Measurements from ENCODE around the gene GPR146. TPM values are rescaled to one million over a fixed set of nuclear protein-coding genes. Genes with fewer than 3 reads are reported as not detected.

The GPR146 gene
- total RNA-seq, 2 donors from 2014 or later = 0.66 to 0.75 TPM

GRCh38 chr7:1086588-1087464, 42.5 kb downstream of the GPR146 start:
- H3K27me3 Mint-ChIP-seq (ENCODE audit: insufficient read depth) = no peaks in the 10 kb centered on the region
- no peaks in the 10 kb centered on the region for H3K9me3 Mint-ChIP-seq
- H3K4me1 ChIP-seq (ENCODE audit: control insufficient read depth, insufficient read depth, low read length) = peaks cover 4% of the 10 kb centered on the region
- 29 to 38% methylated on average over 14 to 44 of the region's 45 CpGs for WGBS, 2 experiments (ENCODE audit: insufficient coverage in 1 of 2, insufficient read length in 1 of 2)
- peaks cover under 1% of the 10 kb centered on the region for H3K36me3 Mint-ChIP-seq (ENCODE audit: low read depth)
- peak; percentile 93 for DNase-seq
- peak overlapping the region; percentile 28 for H3K9ac ChIP-seq (ENCODE audit: extremely low read depth, low read length, poor library complexity, severe bottlenecking)
- peak; percentile 97 for TF ChIP-seq CTCF (conservative IDR thresholded peaks at IDR 0.05)
- peaks cover 21% of the 10 kb centered on the region for H3K4me1 Mint-ChIP-seq
- H3K27ac Mint-ChIP-seq = no peak overlapping the region
- peak overlapping the region; percentile 10 for H3K4me3 ChIP-seq (ENCODE audit: low read length)
- no peaks in the 10 kb centered on the region for H3K9me3 ChIP-seq (ENCODE audit: control insufficient read depth, low read length)
- H3K27ac ChIP-seq (ENCODE audit: low read depth, low read length) = no peak overlapping the region
- H3K36me3 ChIP-seq (ENCODE audit: control insufficient read depth, insufficient read depth, low read length) = no peaks in the 10 kb centered on the region
- H3K27me3 ChIP-seq (ENCODE audit: control insufficient read depth, insufficient read depth, low read length, poor library complexity, severe bottlenecking) = no peaks in the 10 kb centered on the region
- H3K4me3 Mint-ChIP-seq = peak overlapping the region; percentile 39

- TF ChIP-seq CTCF (conservative IDR thresholded peaks at IDR 0.05) = no peak
- no peaks in the 10 kb centered on the region for H3K27me3 ChIP-seq (ENCODE audit: control insufficient read depth, insufficient read depth, low read length, poor library complexity, severe bottlenecking)
- H3K36me3 Mint-ChIP-seq (ENCODE audit: low read depth) = peaks cover 3% of the 10 kb centered on the region
- no peaks in the 10 kb centered on the region for H3K9me3 Mint-ChIP-seq
- H3K4me3 ChIP-seq (ENCODE audit: low read length) = peak overlapping the region; percentile 10
- H3K4me1 Mint-ChIP-seq = peaks cover 21% of the 10 kb centered on the region
- H3K27me3 Mint-ChIP-seq (ENCODE audit: insufficient read depth) = no peaks in the 10 kb centered on the region
- DNase-seq = no peak
- no peaks in the 10 kb centered on the region for H3K36me3 ChIP-seq (ENCODE audit: control insufficient read depth, insufficient read depth, low read length)
- no peak overlapping the region for H3K9ac ChIP-seq (ENCODE audit: extremely low read depth, low read length, poor library complexity, severe bottlenecking)
- peak overlapping the region; percentile 48 for H3K27ac Mint-ChIP-seq
- no peak overlapping the region for H3K27ac ChIP-seq (ENCODE audit: low read depth, low read length)
- 85 to 91% methylated on average over 6 of the region's 6 CpGs for WGBS, 2 experiments (ENCODE audit: insufficient coverage in 1 of 2, insufficient read length in 1 of 2)
- peak overlapping the region; percentile 39 for H3K4me3 Mint-ChIP-seq
- no peaks in the 10 kb centered on the region for H3K9me3 ChIP-seq (ENCODE audit: control insufficient read depth, low read length)
- peaks cover 4% of the 10 kb centered on the region for H3K4me1 ChIP-seq (ENCODE audit: control insufficient read depth, insufficient read depth, low read length)
Observed at GRCh38 chr7:1087465-1087814, 43.1 kb downstream of the GPR146 start.

- H3K27ac ChIP-seq (ENCODE audit: low read depth, low read length) = no peak within 1 kb of the TSS
- no peaks in the 10 kb centered on the region for H3K9me3 ChIP-seq (ENCODE audit: control insufficient read depth, low read length)
- no peaks in the 10 kb centered on the region for H3K36me3 ChIP-seq (ENCODE audit: control insufficient read depth, insufficient read depth, low read length)
- H3K9ac ChIP-seq (ENCODE audit: extremely low read depth, low read length, poor library complexity, severe bottlenecking) = no peak within 1 kb of the TSS
- TF ChIP-seq CTCF (conservative IDR thresholded peaks at IDR 0.05) = no peak
- peaks cover 4% of the 10 kb centered on the region for H3K4me1 ChIP-seq (ENCODE audit: control insufficient read depth, insufficient read depth, low read length)
- peak within 1 kb of the TSS; percentile 10 for H3K4me3 ChIP-seq (ENCODE audit: low read length)
- H3K27ac Mint-ChIP-seq = peak within 1 kb of the TSS; percentile 55
- no peaks in the 10 kb centered on the region for H3K27me3 Mint-ChIP-seq (ENCODE audit: insufficient read depth)
- 71 to 77% methylated on average over 16 to 28 of the region's 28 CpGs for WGBS, 2 experiments (ENCODE audit: insufficient coverage in 1 of 2, insufficient read length in 1 of 2)
- H3K4me1 Mint-ChIP-seq = peaks cover 21% of the 10 kb centered on the region
- peak within 1 kb of the TSS; percentile 39 for H3K4me3 Mint-ChIP-seq
- H3K36me3 Mint-ChIP-seq (ENCODE audit: low read depth) = peaks cover 3% of the 10 kb centered on the region
- no peaks in the 10 kb centered on the region for H3K27me3 ChIP-seq (ENCODE audit: control insufficient read depth, insufficient read depth, low read length, poor library complexity, severe bottlenecking)
- H3K9me3 Mint-ChIP-seq = no peaks in the 10 kb centered on the region
- DNase-seq = peak; percentile 83
Observed at GRCh38 chr7:1087952-1088920, 43.9 kb downstream of the GPR146 start, which contains the start of gene GPER1. Gene GPER1 (plus strand): TSS chr7:1088113. CDS start chr7:1091729, 3,616 bp downstream.
